OCI-LY3 (cell line): ENCODE data around the gene USP35.

Source experiments
- H2AFZ ChIP-seq: fragments of 200-600, 300-600 bp; shearing (Covaris generic); 2 replicates; pipeline ENCODE4 v1.6.0; 2014; ENCODE audit warnings: antibody characterized with exemption, low read depth, low read length
- H3K27ac ChIP-seq: fragments of 200-600, 300-600 bp; sonication (generic); 2 replicates; pipeline ENCODE4 v1.5.1; 2014; ENCODE audit warnings: mild to moderate bottlenecking, low read length, moderate library complexity, mixed read lengths
- H3K27me3 ChIP-seq: fragments of 200-600, 300-600 bp; sonication (generic); 2 replicates; pipeline ENCODE4 v1.6.1; 2014; ENCODE audit warnings: low read depth, low read length, mixed read lengths
- H3K36me3 ChIP-seq: fragments of 200-600, 300-600 bp; sonication (generic); replicated peaks from 2 replicates; pipeline ENCODE3; 2014; ENCODE audit warnings: low read depth, low read length, mixed read lengths
- H3K4me1 ChIP-seq: fragments of 300-600, 200-600 bp; sonication (generic); 2 replicates; pipeline ENCODE4 v1.6.1; 2014; ENCODE audit warnings: low read length, mixed read lengths
- H3K4me2 ChIP-seq: fragments of 200-600, 300-600 bp; sonication (generic); 2 replicates; pipeline ENCODE4 v1.6.1; 2014; ENCODE audit warnings: low read length, mixed read lengths
- H3K4me3 ChIP-seq: fragments of 300-600, 200-600 bp; sonication (generic); 2 replicates; pipeline ENCODE4 v1.5.1; 2014; ENCODE audit warnings: antibody characterized with exemption, mild to moderate bottlenecking, low read length, moderate library complexity
- H3K79me2 ChIP-seq: fragments of 300-600, 200-600 bp; shearing (Covaris generic); 2 replicates; pipeline ENCODE4 v1.6.1; 2014; ENCODE audit warnings: mild to moderate bottlenecking, low read length, mixed read lengths
- H3K9ac ChIP-seq: fragments of 300-600, 200-600 bp; shearing (Covaris generic); 2 replicates; pipeline ENCODE4 v1.6.0; 2014; ENCODE audit warnings: mild to moderate bottlenecking, low read length, moderate library complexity
- H3K9me3 ChIP-seq: fragments of 200-600, 300-600 bp; shearing (Covaris generic); 2 replicates; pipeline ENCODE4 v1.6.1; 2014; ENCODE audit warnings: low read length, mixed read lengths; ENCODE audit not compliant: insufficient read depth
- H4K20me1 ChIP-seq: fragments of 200-600, 300-600 bp; sonication (generic); 2 replicates; pipeline ENCODE4 v1.6.1; 2016; ENCODE audit warnings: low read length, mixed read lengths; ENCODE audit not compliant: insufficient read depth
- CTCF ChIP-seq: fragments of 200-600, 300-600 bp; sonication (generic); IDR thresholded peaks from 2 replicates; pipeline ENCODE4 v1.5.1; 2014; ENCODE audit warnings: antibody characterized with exemption, low read length, low read depth
- EZH2phosphoT487 ChIP-seq: fragments of 200-600 bp; shearing (Covaris generic); IDR thresholded peaks from 2 replicates; pipeline ENCODE4 v1.6.1; 2018; ENCODE audit warnings: antibody characterized with exemption, mixed run types, low read depth

Gene USP35

GRCh38 chr11:78261367-78261766 lies 72.6 kb downstream of the USP35 start:
- Histone ChIP-seq H3K36me3 (no peaks in the 10 kb centered on the region), H3K27ac (no peak overlapping the region), H3K79me2 (no peaks in the 10 kb centered on the region), H3K9me3 (no peaks in the 10 kb centered on the region), H3K9ac (no peak overlapping the region), H3K27me3 (no peaks in the 10 kb centered on the region), H2AFZ (no peak overlapping the region), H4K20me1 (no peaks in the 10 kb centered on the region), H3K4me2 (no peak overlapping the region), H3K4me3 (no peak overlapping the region), H3K4me1 (no peaks in the 10 kb centered on the region)
- no peak for TF ChIP-seq EZH2phosphoT487
- no peak for TF ChIP-seq CTCF

DNA sequence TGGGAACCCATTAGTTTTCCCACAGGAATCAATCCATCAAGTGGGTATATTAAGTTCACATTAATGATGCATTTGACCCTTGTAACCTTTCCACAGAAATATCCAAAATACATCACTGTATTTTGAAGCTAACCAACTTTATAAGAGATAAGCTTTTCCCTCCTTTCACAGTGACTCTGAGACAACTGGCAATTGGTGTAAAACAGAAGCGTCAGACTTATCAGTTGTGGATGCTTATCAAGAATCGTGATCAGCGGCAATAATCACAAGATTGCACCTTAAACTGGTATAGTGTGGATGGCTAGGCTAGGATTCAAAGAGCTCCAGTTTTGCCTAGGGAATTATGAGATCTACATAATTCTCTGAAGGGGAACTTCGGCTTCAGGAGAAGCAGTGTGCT lies 73.1 kb downstream of the USP35 start:
- H3K36me3 ChIP-seq = no peaks in the 10 kb centered on the region
- no peaks in the 10 kb centered on the region for H3K27me3 ChIP-seq
- H3K9ac ChIP-seq = no peak overlapping the region
- no peak overlapping the region for H3K4me3 ChIP-seq
- H3K4me2 ChIP-seq = no peak overlapping the region
- H3K27ac ChIP-seq = no peak overlapping the region
- no peaks in the 10 kb centered on the region for H4K20me1 ChIP-seq
- no peaks in the 10 kb centered on the region for H3K9me3 ChIP-seq
- no peaks in the 10 kb centered on the region for H3K4me1 ChIP-seq
- no peaks in the 10 kb centered on the region for H3K79me2 ChIP-seq
- TF ChIP-seq EZH2phosphoT487 (no peak), CTCF (no peak)
- H2AFZ ChIP-seq = no peak overlapping the region

DNA sequence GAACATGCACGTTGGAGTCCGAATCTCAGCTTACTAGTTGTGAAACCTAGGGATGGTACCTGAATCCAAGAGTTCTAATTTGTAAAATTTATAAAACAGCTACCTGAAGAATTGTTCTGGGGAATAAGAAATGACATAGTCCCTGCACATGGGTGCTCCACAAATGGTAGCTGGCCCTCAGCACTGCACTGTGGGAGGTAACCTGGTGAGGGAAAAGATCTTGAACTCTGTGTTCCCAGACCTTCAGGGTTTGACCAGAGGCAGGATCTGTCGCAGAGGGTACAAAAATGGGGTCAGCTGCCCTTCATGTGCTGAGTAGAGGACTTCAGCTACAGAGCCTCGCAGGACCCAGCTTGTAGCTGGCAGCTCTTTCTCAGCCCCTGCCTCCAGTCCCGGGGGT lies 73.5 kb downstream of the USP35 start:
- Histone ChIP-seq H3K4me2 (no peak overlapping the region), H3K79me2 (no peaks in the 10 kb centered on the region), H4K20me1 (no peaks in the 10 kb centered on the region), H3K27me3 (no peaks in the 10 kb centered on the region), H3K36me3 (no peaks in the 10 kb centered on the region), H3K27ac (no peak overlapping the region), H3K9ac (no peak overlapping the region), H3K4me3 (no peak overlapping the region), H3K4me1 (no peaks in the 10 kb centered on the region), H3K9me3 (no peaks in the 10 kb centered on the region), H2AFZ (no peak overlapping the region)
- TF ChIP-seq EZH2phosphoT487 (no peak), CTCF (no peak)

- no peaks in the 10 kb centered on the region for H3K27me3 ChIP-seq
- no peaks in the 10 kb centered on the region for H4K20me1 ChIP-seq
These were observed 74.0 kb downstream of the USP35 start for GRCh38 chr11:78262691-78263090.

More at GRCh38 chr11:78262691-78263090, 74.0 kb downstream of the USP35 start:
- Histone ChIP-seq H2AFZ (no peak overlapping the region), H3K9ac (no peak overlapping the region), H3K4me3 (no peak overlapping the region), H3K79me2 (no peaks in the 10 kb centered on the region), H3K9me3 (no peaks in the 10 kb centered on the region), H3K4me2 (no peak overlapping the region), H3K4me1 (no peaks in the 10 kb centered on the region), H3K27ac (no peak overlapping the region), H3K36me3 (no peaks in the 10 kb centered on the region)
- TF ChIP-seq EZH2phosphoT487 = no peak
- no peak for TF ChIP-seq CTCF
